Activated naive CD8-positive, alpha-beta T cell treated with anti-CD3 and anti-CD28 coated beads, Interleukin-2, amount 50 U/mL, for 24 hours (primary cell): Measurements from ENCODE around the gene LIF.

Experiments
- ATAC-seq: fragments of 150-1000 bp; cut with Tn5 transposase; one replicate; pipeline ENCODE4 v1.10.0; 2021
- DNase-seq: peaks from one replicate; pipeline ENCODE4 v3.0.0; 2021
- H3K27ac Mint-ChIP-seq: one replicate; pipeline ENCODE4 v1.8.0; 2021; ENCODE audit warnings: mild to moderate bottlenecking, mixed read lengths
- H3K27me3 Mint-ChIP-seq: one replicate; pipeline ENCODE4 v1.8.0; 2021; ENCODE audit warnings: mixed read lengths
- H3K36me3 Mint-ChIP-seq: one replicate; pipeline ENCODE4 v1.8.0; 2021; ENCODE audit warnings: low read depth, mixed read lengths
- H3K4me1 Mint-ChIP-seq: one replicate; pipeline ENCODE4 v1.8.0; 2021; ENCODE audit warnings: mixed read lengths
- H3K4me3 Mint-ChIP-seq: one replicate; pipeline ENCODE4 v1.8.0; 2021; ENCODE audit warnings: mild to moderate bottlenecking, moderate library complexity, mixed read lengths
- H3K9me3 Mint-ChIP-seq: one replicate; pipeline ENCODE4 v1.8.0; 2021; ENCODE audit warnings: mixed read lengths

LIF gene

GRCh38 chr22:30196141-30196879 is 50.2 kb downstream of the LIF start:
- H3K36me3 Mint-ChIP-seq, result no peaks in the 10 kb centered on the region
- peak overlapping the region; percentile 88 for H3K27ac Mint-ChIP-seq
- H3K9me3 Mint-ChIP-seq, result peaks cover 5% of the 10 kb centered on the region
- H3K4me3 Mint-ChIP-seq, result peak overlapping the region; percentile 35
- H3K27me3 Mint-ChIP-seq, result no peaks in the 10 kb centered on the region
- DNase-seq (peak; percentile 57), ATAC-seq (peak; percentile 78)
- H3K4me1 Mint-ChIP-seq, result peaks cover 72% of the 10 kb centered on the region

GRCh38 chr22:30195245-30196140 is 51.1 kb downstream of the LIF start:
- H3K4me3 Mint-ChIP-seq, result no peak overlapping the region
- H3K27ac Mint-ChIP-seq, result peak overlapping the region; percentile 88
- ATAC-seq, result no peak
- H3K9me3 Mint-ChIP-seq, result peaks cover 5% of the 10 kb centered on the region
- peaks cover 78% of the 10 kb centered on the region for H3K4me1 Mint-ChIP-seq
- H3K27me3 Mint-ChIP-seq, result no peaks in the 10 kb centered on the region
- no peak for DNase-seq
- H3K36me3 Mint-ChIP-seq, result no peaks in the 10 kb centered on the region

- Mint-ChIP-seq H3K4me1 (peaks cover 84% of the 10 kb centered on the region), H3K27ac (peak overlapping the region; percentile 14), H3K4me3 (no peak overlapping the region), H3K27me3 (no peaks in the 10 kb centered on the region), H3K9me3 (peaks cover 5% of the 10 kb centered on the region), H3K36me3 (no peaks in the 10 kb centered on the region)
- ATAC-seq (no peak), DNase-seq (no peak)
These were observed 53.4 kb downstream of the LIF start for GRCh38 chr22:30193031-30193775.

- Mint-ChIP-seq H3K9me3 (peaks cover 5% of the 10 kb centered on the region), H3K4me3 (no peak overlapping the region), H3K4me1 (peaks cover 85% of the 10 kb centered on the region), H3K27ac (no peak overlapping the region), H3K27me3 (no peaks in the 10 kb centered on the region), H3K36me3 (no peaks in the 10 kb centered on the region)
- DNase-seq (no peak), ATAC-seq (no peak)
These were observed 54.1 kb downstream of the LIF start for GRCh38 chr22:30192427-30192826.

GRCh38 chr22:30191040-30191701 is 55.4 kb downstream of the LIF start:
- Mint-ChIP-seq H3K36me3 (peaks cover 1% of the 10 kb centered on the region), H3K27ac (peak overlapping the region; percentile 17)

GRCh38 chr22:30190574-30190973 is 56.0 kb downstream of the LIF start:
- no peaks in the 10 kb centered on the region for H3K27me3 Mint-ChIP-seq
- DNase-seq (no peak), ATAC-seq (no peak)
- H3K4me3 Mint-ChIP-seq, result no peak overlapping the region
- H3K27ac Mint-ChIP-seq, result peak overlapping the region; percentile 17
- peaks cover 83% of the 10 kb centered on the region for H3K4me1 Mint-ChIP-seq
- H3K9me3 Mint-ChIP-seq, result peaks cover 5% of the 10 kb centered on the region
- H3K36me3 Mint-ChIP-seq, result peaks cover 1% of the 10 kb centered on the region

More at GRCh38 chr22:30191040-30191701, 55.4 kb downstream of the LIF start:
- Mint-ChIP-seq H3K9me3 (peaks cover 5% of the 10 kb centered on the region), H3K4me1 (peaks cover 85% of the 10 kb centered on the region), H3K4me3 (no peak overlapping the region), H3K27me3 (no peaks in the 10 kb centered on the region)
- no peak for ATAC-seq
- DNase-seq, result no peak
